ENCODE data around the gene SLC12A8.

Gene SLC12A8

GRCh38 chr3:125186800-125187598 lies 25.5 kb downstream of the SLC12A8 start:
- DNase-seq = peak in 2 of 14 donors; percentile 36 to 90

GRCh38 chr3:125186261-125186787 lies 26.2 kb downstream of the SLC12A8 start:
- no peak for DNase-seq

DNA sequence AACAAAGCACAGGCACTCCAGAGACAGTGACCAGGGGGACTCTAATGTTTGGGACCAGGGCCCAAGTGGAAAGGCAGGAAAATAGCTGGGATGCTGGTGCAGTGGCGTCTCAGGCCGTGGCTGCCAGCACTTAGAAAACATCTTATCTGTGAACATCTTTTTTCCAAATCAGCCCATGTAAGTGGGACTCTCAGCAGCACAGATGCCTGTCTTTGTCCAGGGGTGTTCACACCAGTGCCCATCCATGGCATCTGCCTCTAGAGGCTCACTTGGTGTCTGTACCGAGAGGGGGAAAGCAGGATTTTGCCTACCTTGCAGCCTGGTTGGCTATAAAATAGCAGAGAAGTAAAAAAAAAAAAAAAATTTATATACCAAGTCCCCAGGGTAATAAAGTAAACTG lies 26.7 kb downstream of the SLC12A8 start:
- DNase-seq = no peak

GRCh38 chr3:125179884-125180240 lies 32.7 kb downstream of the SLC12A8 start:
- DNase-seq = no peak

- no peak for DNase-seq
These were observed 33.2 kb downstream of the SLC12A8 start for GRCh38 chr3:125179143-125179883.

DNA sequence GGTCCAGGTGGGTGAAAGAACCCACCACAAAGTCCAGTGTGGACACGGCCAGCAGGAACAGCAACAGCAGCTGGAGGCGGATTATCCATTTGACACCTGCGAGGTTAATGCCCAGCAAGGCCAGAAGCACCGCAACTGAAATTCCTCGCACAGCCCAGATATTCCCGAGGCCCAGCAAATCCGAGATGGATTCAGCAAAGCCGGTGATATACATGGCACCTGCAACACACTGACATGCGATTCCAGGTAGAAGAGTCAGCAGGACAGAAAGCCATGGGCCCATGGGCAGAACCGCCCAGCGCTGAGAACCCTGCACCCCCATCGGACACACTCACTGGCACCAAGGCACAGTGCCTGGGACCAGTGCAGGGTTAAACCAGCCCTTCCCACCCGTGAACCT lies 34.8 kb downstream of the SLC12A8 start:
- DNase-seq = no peak

- DNase-seq = no peak
These were observed 37.1 kb downstream of the SLC12A8 start for GRCh38 chr3:125175295-125176078.

- no peak for DNase-seq
These were observed 40.2 kb downstream of the SLC12A8 start for GRCh38 chr3:125172346-125172745.

DNA sequence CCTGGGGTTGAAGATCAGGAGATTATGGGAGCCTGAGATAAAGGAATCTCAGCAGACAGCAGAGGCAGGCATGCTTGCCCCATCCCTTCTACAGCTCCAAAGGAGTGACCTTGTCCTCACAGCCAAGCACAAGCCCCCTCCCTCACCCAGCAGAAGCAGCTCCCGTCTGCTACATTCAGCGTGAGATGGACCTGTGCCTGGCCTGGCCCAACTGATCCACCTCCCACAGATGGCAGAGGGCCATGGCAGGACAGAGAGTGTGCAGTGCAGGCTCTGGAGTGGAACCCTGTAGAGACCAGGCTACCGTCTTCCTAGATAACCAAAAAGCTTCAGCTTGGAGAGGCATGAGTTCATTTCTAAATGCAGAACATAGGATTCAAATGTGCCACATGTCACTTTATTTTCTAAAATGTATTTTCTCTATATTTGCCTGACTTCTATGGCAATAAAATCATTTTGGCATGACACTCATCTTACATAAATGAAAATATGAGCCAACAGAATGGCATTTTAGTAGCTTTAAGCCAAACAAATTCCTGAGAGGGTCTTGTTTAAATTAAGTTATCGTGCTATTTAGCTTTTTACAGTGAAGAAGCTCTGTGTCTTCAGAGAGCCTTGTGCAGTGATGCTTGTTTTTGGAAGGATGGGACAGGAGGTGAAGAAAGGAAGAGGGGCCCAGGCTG lies 43.7 kb downstream of the SLC12A8 start:
- DNase-seq = no peak

GRCh38 chr3:125166599-125167136 lies 45.9 kb downstream of the SLC12A8 start:
- no peak for DNase-seq

GRCh38 chr3:125165948-125166553 lies 46.5 kb downstream of the SLC12A8 start:
- DNase-seq = no peak

- DNase-seq = peak in 4 of 14 donors; percentile 17 to 47 (median 32)
These were observed 47.2 kb downstream of the SLC12A8 start for GRCh38 chr3:125165189-125165947.

GRCh38 chr3:125163739-125164601 lies 48.6 kb downstream of the SLC12A8 start:
- peak in 2 of 14 donors; percentile 30 to 40 for DNase-seq

DNA sequence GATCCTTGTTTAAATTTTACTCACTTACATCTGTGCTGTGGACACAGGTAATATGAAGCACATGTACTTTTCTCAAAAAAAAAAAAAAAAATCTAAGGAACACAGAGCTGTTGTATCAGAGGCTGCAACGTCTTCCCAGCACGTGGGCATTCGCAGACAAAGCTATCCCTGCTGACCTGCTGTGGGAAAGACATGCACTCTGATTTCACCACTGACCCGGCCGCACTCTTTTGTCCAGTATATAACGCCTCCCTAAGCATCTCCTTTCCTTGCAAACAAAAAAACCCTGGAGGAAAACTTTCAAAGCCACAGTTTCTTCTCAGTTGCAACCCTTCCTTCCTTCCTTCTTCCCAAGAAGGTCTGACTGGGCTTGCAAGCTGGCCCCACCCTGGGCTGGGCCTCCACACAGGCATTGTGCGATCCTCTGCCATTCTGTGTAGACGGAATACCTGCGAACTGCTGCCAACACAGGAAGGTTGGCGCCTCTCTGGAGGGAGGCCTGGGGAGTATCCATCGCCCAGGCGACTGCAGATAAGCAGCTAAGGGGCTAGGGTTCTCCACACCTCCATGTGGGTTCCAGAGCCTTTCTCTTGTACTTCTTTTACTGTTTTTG lies 50.8 kb downstream of the SLC12A8 start:
- no peak for DNase-seq

GRCh38 chr3:125160606-125161371 lies 51.8 kb downstream of the SLC12A8 start:
- no peak for DNase-seq

- DNase-seq = no peak
These were observed 55.4 kb downstream of the SLC12A8 start for GRCh38 chr3:125157183-125157582.

- DNase-seq = no peak
These were observed 56.1 kb downstream of the SLC12A8 start for GRCh38 chr3:125156456-125156855.

DNA sequence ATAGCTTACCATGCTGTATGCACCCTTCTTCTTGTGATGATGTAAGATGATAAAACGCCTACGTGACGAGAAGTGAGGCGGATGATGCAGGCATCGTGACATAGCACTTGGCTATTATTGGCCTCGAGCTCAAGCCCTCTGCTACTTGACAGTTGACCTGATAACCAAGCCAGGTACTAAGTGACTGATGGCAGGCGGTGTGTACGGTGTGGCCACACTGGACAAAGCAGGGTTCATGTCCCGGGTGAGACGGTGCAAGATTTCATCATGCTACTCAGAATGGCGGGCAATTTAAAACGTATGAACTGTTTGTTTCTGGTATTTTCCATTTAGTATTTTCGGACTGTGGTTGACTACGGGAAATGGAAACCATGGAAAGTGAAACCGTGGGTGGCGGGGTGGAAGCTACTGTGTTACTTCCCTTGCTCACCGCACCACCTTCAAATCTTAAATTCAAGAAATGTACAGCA lies 57.7 kb downstream of the SLC12A8 start:
- no peak for DNase-seq
